ENCODE results near the gene SCEL. TPM values are rescaled to one million over a fixed set of nuclear protein-coding genes. Genes with fewer than 3 reads are reported as not detected.
A peak's percentile ranks its signal among the peaks of the same experiment; 100 is the strongest.

The SCEL gene
- total RNA-seq, 1 experiment from 2014 or later, result 0.07 TPM

GRCh38 chr13:77521595-77522367 lies 13.7 kb upstream of the SCEL start:
- H3K27ac ChIP-seq (ENCODE audit: low read depth, low read length), result no peak overlapping the region
- CTCF ChIA-PET, result interaction anchor here (1.3 kb wide), 1 partner anchor 28 kb away, joined by 3 read pairs; no protein-coding TSS in a partner anchor
- no peaks in the 10 kb centered on the region for H3K9me3 ChIP-seq (ENCODE audit: control insufficient read depth in 1 of 2, insufficient read depth in 1 of 2, low read depth in 1 of 2, low read length in 2 of 2)
- no peak overlapping the region for H3K4me3 ChIP-seq (replicated peaks in 1 of 2; ENCODE audit: low read depth in 1 of 2, low read length in 2 of 2)
- H4K20me1 ChIP-seq (ENCODE audit: insufficient read depth), result no peaks in the 10 kb centered on the region
- no peaks in the 10 kb centered on the region for H3K79me2 ChIP-seq (ENCODE audit: insufficient read depth, low read length)
- no peaks in the 10 kb centered on the region for H3K36me3 ChIP-seq (ENCODE audit: control insufficient read depth in 1 of 2, insufficient read depth in 2 of 2, low read length in 2 of 2)
- DNase-seq (ENCODE audit: low read depth, low spot score) (no peak), ATAC-seq (peak; percentile 68; the same call in 1 of the 2 replicates)
- peak overlapping the region; percentile 29; the same call in 1 of the 2 replicates for H3K4me2 ChIP-seq (ENCODE audit: low read length)
- H2AFZ ChIP-seq (ENCODE audit: low read depth, low read length, poor library complexity, severe bottlenecking), result no peak overlapping the region
- H3K9ac ChIP-seq (ENCODE audit: low read length), result no peak overlapping the region
- RAD21 ChIA-PET (ENCODE audit: low non-redundant PET in 1 of 2, low total read pairs in 2 of 2, uncharacterized antibody in 2 of 2, unreplicated experiment in 2 of 2), result interaction anchor here in 1 of 2 experiments (0.5 kb wide), 1 partner anchor 215 kb away, joined by 5 read pairs; no protein-coding TSS in a partner anchor
- no TSS peak for BruUV-seq (replicated peaks)
- intact Hi-C loops (cut with micrococcal nuclease), result no loop called here
- no peak for TF ChIP-seq POLR2AphosphoS5 (IDR thresholded peaks at IDR 0.05; ENCODE audit: low read depth, low read length)
- no peak for TF ChIP-seq YY1 (IDR thresholded peaks at IDR 0.05; ENCODE audit: extremely low read depth, insufficient replicate concordance, low read depth, low read length)
- TF ChIP-seq MAX (IDR thresholded peaks at IDR 0.05), result no peak
- no peak for TF ChIP-seq EZH2phosphoT487 (IDR thresholded peaks at IDR 0.05; ENCODE audit: borderline replicate concordance)
- TF ChIP-seq ZFX (IDR thresholded peaks at IDR 0.05), result no peak
- peaks cover 8 to 16% of the 10 kb centered on the region in 2 experiments for H3K4me1 ChIP-seq (ENCODE audit: control insufficient read depth in 1 of 2, insufficient read depth in 2 of 2, low read length in 2 of 2)
- no peaks in the 10 kb centered on the region for H3K27me3 ChIP-seq (ENCODE audit: insufficient read depth, low read length)
- POLR2A ChIA-PET, result no interaction called here
- no peaks in the 10 kb centered on the region for H3K9me2 ChIP-seq (ENCODE audit: insufficient read depth)

- DNase-seq (ENCODE audit: low read depth, low spot score) (no peak), ATAC-seq (no peak)
- RAD21 ChIA-PET (ENCODE audit: low non-redundant PET in 1 of 2, low total read pairs in 2 of 2, uncharacterized antibody in 2 of 2, unreplicated experiment in 2 of 2), result interaction anchor here in 1 of 2 experiments (0.5 kb wide), 1 partner anchor 215 kb away, joined by 5 read pairs; no protein-coding TSS in a partner anchor
- Histone ChIP-seq H3K4me2 (ENCODE audit: low read length) (no peak overlapping the region), H3K4me3 (replicated peaks in 1 of 2; ENCODE audit: low read depth in 1 of 2, low read length in 2 of 2) (no peak overlapping the region), H3K79me2 (ENCODE audit: insufficient read depth, low read length) (no peaks in the 10 kb centered on the region), H2AFZ (ENCODE audit: low read depth, low read length, poor library complexity, severe bottlenecking) (no peak overlapping the region), H3K9me3 (ENCODE audit: control insufficient read depth in 1 of 2, insufficient read depth in 1 of 2, low read depth in 1 of 2, low read length in 2 of 2) (no peaks in the 10 kb centered on the region), H3K27me3 (ENCODE audit: insufficient read depth, low read length) (no peaks in the 10 kb centered on the region), H3K9me2 (ENCODE audit: insufficient read depth) (no peaks in the 10 kb centered on the region), H3K36me3 (ENCODE audit: control insufficient read depth in 1 of 2, insufficient read depth in 2 of 2, low read length in 2 of 2) (no peaks in the 10 kb centered on the region), H3K9ac (ENCODE audit: low read length) (no peak overlapping the region), H4K20me1 (ENCODE audit: insufficient read depth) (no peaks in the 10 kb centered on the region), H3K27ac (ENCODE audit: low read depth, low read length) (no peak overlapping the region), H3K4me1 (ENCODE audit: control insufficient read depth in 1 of 2, insufficient read depth in 2 of 2, low read length in 2 of 2) (peaks cover 8 to 16% of the 10 kb centered on the region in 2 experiments)
- CTCF ChIA-PET, result no interaction called here
- BruUV-seq (replicated peaks), result no TSS peak
- intact Hi-C loops (cut with micrococcal nuclease), result no loop called here
- POLR2A ChIA-PET, result no interaction called here
- TF ChIP-seq, protein P1, sequence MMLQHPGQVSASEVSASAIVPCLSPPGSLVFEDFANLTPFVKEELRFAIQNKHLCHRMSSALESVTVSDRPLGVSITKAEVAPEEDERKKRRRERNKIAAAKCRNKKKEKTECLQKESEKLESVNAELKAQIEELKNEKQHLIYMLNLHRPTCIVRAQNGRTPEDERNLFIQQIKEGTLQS (IDR thresholded peaks at IDR 0.05), result no peak
- TF ChIP-seq SIN3A (IDR thresholded peaks at IDR 0.05; ENCODE audit: low read depth) (no peak), POLR2AphosphoS5 (IDR thresholded peaks at IDR 0.05; ENCODE audit: low read depth, low read length) (no peak), YY1 (IDR thresholded peaks at IDR 0.05; ENCODE audit: extremely low read depth, insufficient replicate concordance, low read depth, low read length) (no peak), SP1 (IDR thresholded peaks at IDR 0.05; ENCODE audit: low read depth) (no peak), ELF1 (IDR thresholded peaks at IDR 0.05; ENCODE audit: borderline replicate concordance, low read depth) (no peak), SRF (IDR thresholded peaks at IDR 0.05; ENCODE audit: low read depth) (no peak), RAD21 (IDR thresholded peaks at IDR 0.05; ENCODE audit: low read depth) (no peak), ZFX (IDR thresholded peaks at IDR 0.05) (no peak), CTCF (IDR thresholded peaks at IDR 0.05 in 2 of 3, conservative IDR thresholded peaks at IDR 0.05 in 1 of 3; ENCODE audit: borderline replicate concordance in 1 of 3, insufficient read depth in 1 of 3, low read depth in 2 of 3, low read length in 2 of 3) (no peak)
- TF ChIP-seq, protein P2, sequence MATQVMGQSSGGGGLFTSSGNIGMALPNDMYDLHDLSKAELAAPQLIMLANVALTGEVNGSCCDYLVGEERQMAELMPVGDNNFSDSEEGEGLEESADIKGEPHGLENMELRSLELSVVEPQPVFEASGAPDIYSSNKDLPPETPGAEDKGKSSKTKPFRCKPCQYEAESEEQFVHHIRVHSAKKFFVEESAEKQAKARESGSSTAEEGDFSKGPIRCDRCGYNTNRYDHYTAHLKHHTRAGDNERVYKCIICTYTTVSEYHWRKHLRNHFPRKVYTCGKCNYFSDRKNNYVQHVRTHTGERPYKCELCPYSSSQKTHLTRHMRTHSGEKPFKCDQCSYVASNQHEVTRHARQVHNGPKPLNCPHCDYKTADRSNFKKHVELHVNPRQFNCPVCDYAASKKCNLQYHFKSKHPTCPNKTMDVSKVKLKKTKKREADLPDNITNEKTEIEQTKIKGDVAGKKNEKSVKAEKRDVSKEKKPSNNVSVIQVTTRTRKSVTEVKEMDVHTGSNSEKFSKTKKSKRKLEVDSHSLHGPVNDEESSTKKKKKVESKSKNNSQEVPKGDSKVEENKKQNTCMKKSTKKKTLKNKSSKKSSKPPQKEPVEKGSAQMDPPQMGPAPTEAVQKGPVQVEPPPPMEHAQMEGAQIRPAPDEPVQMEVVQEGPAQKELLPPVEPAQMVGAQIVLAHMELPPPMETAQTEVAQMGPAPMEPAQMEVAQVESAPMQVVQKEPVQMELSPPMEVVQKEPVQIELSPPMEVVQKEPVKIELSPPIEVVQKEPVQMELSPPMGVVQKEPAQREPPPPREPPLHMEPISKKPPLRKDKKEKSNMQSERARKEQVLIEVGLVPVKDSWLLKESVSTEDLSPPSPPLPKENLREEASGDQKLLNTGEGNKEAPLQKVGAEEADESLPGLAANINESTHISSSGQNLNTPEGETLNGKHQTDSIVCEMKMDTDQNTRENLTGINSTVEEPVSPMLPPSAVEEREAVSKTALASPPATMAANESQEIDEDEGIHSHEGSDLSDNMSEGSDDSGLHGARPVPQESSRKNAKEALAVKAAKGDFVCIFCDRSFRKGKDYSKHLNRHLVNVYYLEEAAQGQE (IDR thresholded peaks at IDR 0.05; ENCODE audit: low read depth), result no peak
Measured at GRCh38 chr13:77522444-77522843, 13.1 kb upstream of the SCEL start.
